HepG2 (cell line): Measurements from ENCODE around the gene FANK1. TPM values are rescaled to one million over a fixed set of nuclear protein-coding genes. Genes with fewer than 3 reads are reported as not detected.

Experiments used
- ATAC-seq: fragments of 200-7000 bp; cut with Tn5 transposase; 3 replicates; pipeline ENCODE4 v1.9.1; 2020; ENCODE audit warnings: mild to moderate bottlenecking, moderate library complexity
- BruUV-seq: library from RNA; stranded (reverse); fragments of 400-500 nt; replicated peaks from 2 replicates; lab custom pipeline; 2021; lab: Mats Ljungman, UMichigan
- CTCF ChIA-PET: fragments of 300-600 bp; formaldehyde crosslinking; extraction: SDS; loops from one replicate; lab custom pipeline; 2021; ENCODE audit warnings: low total read pairs, inconsistent platforms, low intra/inter-chr PET ratio; lab: Yijun Ruan, JAX
- POLR2A ChIA-PET: fragments of 350-600 bp; sonication (Branson Sonifier 250); formaldehyde crosslinking; loops from one replicate; lab custom pipeline; 2020; ENCODE audit warnings: antibody characterized with exemption, inconsistent platforms; lab: Yijun Ruan, JAX
- DNase-seq: peaks from one replicate; pipeline ENCODE4 v3.0.0-alpha.2; 2015; ENCODE audit warnings: low spot score
- FAIRE-seq: peaks from 3 replicates; lab custom pipeline; 2011; peaks lifted over from hg19 to GRCh38; lab: Jason Lieb, UNC
- H2AFZ ChIP-seq: one replicate; pipeline ENCODE4 v1.6.1; 2011; ENCODE audit warnings: low read length, inconsistent platforms
- H3K27ac ChIP-seq: fragments of 300-600 bp; 3 replicates; pipeline ENCODE4 v1.8.0; 2011; ENCODE audit warnings: mixed run types, mild to moderate bottlenecking, mixed read lengths, low read length, inconsistent platforms; ENCODE audit not compliant: insufficient read depth; ENCODE audit errors: extremely low read length
- H3K27me3 ChIP-seq, 2 experiments: fragments of 200-600 bp in 1 of 2; 2 replicates in 1 of 2; 3 replicates in 1 of 2; pipeline versions ENCODE4 v1.6.0 to v1.8.0; 2011; ENCODE audit warnings: low read length in 2 of 2, mild to moderate bottlenecking in 2 of 2, moderate library complexity in 2 of 2, inconsistent platforms in 1 of 2; ENCODE audit not compliant: insufficient read depth in 2 of 2, control insufficient read depth in 1 of 2
- H3K36me3 ChIP-seq, 2 experiments: fragments of 200-600 bp in 1 of 2; replicated peaks in 1 of 2; 2 replicates in 1 of 2; 3 replicates in 1 of 2; pipeline versions ENCODE4 v1.5.1 to v1.8.0; 2011; ENCODE audit warnings: low read length in 2 of 2, inconsistent platforms in 1 of 2; ENCODE audit not compliant: insufficient read depth in 2 of 2, control insufficient read depth in 1 of 2
- H3K4me1 ChIP-seq: 2 replicates; pipeline ENCODE4 v1.5.1; 2012; ENCODE audit warnings: low read length, inconsistent platforms; ENCODE audit not compliant: insufficient read depth
- H3K4me2 ChIP-seq: 2 replicates; pipeline ENCODE4 v1.6.0; 2011; ENCODE audit warnings: low read depth, low read length, inconsistent platforms
- H3K4me3 ChIP-seq, 3 experiments: fragments of 200-600 bp in 1 of 3; sonication (generic), shearing (Covaris generic) in 1 of 3; replicated peaks in 1 of 3; 2 replicates each; pipeline ENCODE4 v1.5.1; 2011 to 2016; ENCODE audit warnings: low read length in 3 of 3, inconsistent platforms in 2 of 3, low read depth in 2 of 3, mild to moderate bottlenecking in 2 of 3, control low read depth in 1 of 3, mixed read lengths in 1 of 3; ENCODE audit not compliant: insufficient read depth in 1 of 3
- H3K79me2 ChIP-seq: one replicate; pipeline ENCODE4 v1.6.1; 2011; ENCODE audit warnings: low read length, inconsistent platforms; ENCODE audit not compliant: insufficient read depth
- H3K9ac ChIP-seq: 2 replicates; pipeline ENCODE4 v1.6.0; 2011; ENCODE audit warnings: mild to moderate bottlenecking, low read depth, low read length, inconsistent platforms; ENCODE audit not compliant: insufficient read depth
- H3K9me3 ChIP-seq: 2 replicates; pipeline ENCODE4 v1.5.1; 2012; ENCODE audit warnings: mild to moderate bottlenecking, low read length
- H4K20me1 ChIP-seq: 2 replicates; pipeline ENCODE4 v1.6.0; 2011; ENCODE audit warnings: inconsistent platforms, mild to moderate bottlenecking, low read length, moderate library complexity; ENCODE audit not compliant: insufficient read depth
- FOSL1 ChIP-seq: sonication (generic); formaldehyde crosslinking; IDR thresholded peaks from 2 replicates; pipeline ENCODE4 v1.9.0; 2021; ENCODE audit warnings: missing genetic modification reagents, borderline replicate concordance
- IKZF1 ChIP-seq: fragments of 450-650 bp; IDR thresholded peaks from 2 replicates; pipeline ENCODE4 v1.7.1; 2016
- KDM4B ChIP-seq: sonication (generic); formaldehyde crosslinking; IDR thresholded peaks from 2 replicates; pipeline ENCODE4 v1.4.0; 2020; ENCODE audit warnings: missing genetic modification reagents
- KDM6A ChIP-seq: IDR thresholded peaks from 2 replicates; pipeline ENCODE4 v1.6.1; 2016; ENCODE audit warnings: low read depth
- NR1H2 ChIP-seq: sonication (generic); formaldehyde crosslinking; IDR thresholded peaks from 2 replicates; pipeline ENCODE4 v1.8.1; 2022; ENCODE audit warnings: low read depth, missing genetic modification reagents, borderline replicate concordance
- RBFOX2 ChIP-seq: fragments of 200-400 bp; formaldehyde crosslinking; IDR thresholded peaks from 2 replicates; pipeline ENCODE4 v1.6.1; 2017; ENCODE audit warnings: low read depth, mild to moderate bottlenecking, low read length
- ZMYM3 ChIP-seq: sonication (generic); formaldehyde crosslinking; IDR thresholded peaks from 2 replicates; pipeline ENCODE4 v1.5.1; 2020; ENCODE audit warnings: mild to moderate bottlenecking, missing genetic modification reagents
- ZNF281 ChIP-seq: sonication (generic); formaldehyde crosslinking; IDR thresholded peaks from 2 replicates; pipeline ENCODE4 v1.4.0; 2020; ENCODE audit warnings: missing genetic modification reagents, borderline replicate concordance
- ZNF484 ChIP-seq: sonication (generic); formaldehyde crosslinking; IDR thresholded peaks from 2 replicates; pipeline ENCODE4 v1.5.1; 2020; ENCODE audit warnings: mild to moderate bottlenecking, low read depth, missing genetic modification reagents, borderline replicate concordance
- ZNF550 ChIP-seq: sonication (generic); formaldehyde crosslinking; IDR thresholded peaks from 2 replicates; pipeline ENCODE4 v1.4.0; 2020; ENCODE audit warnings: mild to moderate bottlenecking, missing genetic modification reagents, borderline replicate concordance
- WGBS: methylation state at CpG from one replicate; pipeline ENCODE4 v1.1.6; 2017; ENCODE audit warnings: low lambda C conversion rate; 5-methylcytosine and 5-hydroxymethylcytosine counted together
- in situ Hi-C: cut with HindIII; loops from 2 replicates; pipeline ENCODE4 v1.10.0; 2017; ENCODE audit warnings: low pct_unique_long_range_greater_than_20kb; ENCODE audit not compliant: extremely low pct_ligation_motif_present
- intact Hi-C: fragments of 100-400 bp; cut with micrococcal nuclease; formaldehyde crosslinking; loops from one replicate; pipeline ENCODE4 v1.10.0; 2022; ENCODE audit not compliant: unreplicated experiment
- polyA plus RNA-seq, 8 experiments: library from polyadenylated mRNA; depleted of rRNA in 3 of 8; stranded (reverse) in 7 of 8; unstranded in 1 of 8; fragments of >200 nt; fragmentation: Illumina TruSeq in 4 of 8; extraction: Trizol in 4 of 8; gene quantifications; 2 replicates each; pipeline versions ENCODE4 v1.2.1 to v1.2.3, GENCODE V29; 2011 to 2016; ENCODE audit warnings: low read depth in 4 of 8, missing spikeins in 1 of 8, mixed read lengths in 1 of 8; ENCODE audit not compliant: insufficient read depth in 1 of 8
- total RNA-seq, 5 experiments: library from RNA; depleted of rRNA; stranded (reverse); fragments of >200 nt; fragmentation: Illumina TruSeq; extraction: Trizol; gene quantifications; 2 replicates each; pipeline ENCODE4 v1.2.3, GENCODE V29; 2016; ENCODE audit warnings: low read depth in 1 of 5
- TF ChIP-seq, protein P1 (sequence below): sonication (generic); formaldehyde crosslinking; IDR thresholded peaks from 2 replicates; pipeline ENCODE4 v1.5.0; 2020; ENCODE audit warnings: missing genetic modification reagents, mild to moderate bottlenecking, borderline replicate concordance
- TF ChIP-seq, protein P2 (sequence below): sonication (generic); formaldehyde crosslinking; IDR thresholded peaks from 2 replicates; pipeline ENCODE4 v1.4.0; 2020; ENCODE audit warnings: missing genetic modification reagents

FANK1 gene
- total and polyA plus RNA-seq, 2 of the 13 experiments (the other 11 are each of a cell fraction or from before 2014, with no cell fraction given): 0.22 TPM; not detected in 1

DNA sequence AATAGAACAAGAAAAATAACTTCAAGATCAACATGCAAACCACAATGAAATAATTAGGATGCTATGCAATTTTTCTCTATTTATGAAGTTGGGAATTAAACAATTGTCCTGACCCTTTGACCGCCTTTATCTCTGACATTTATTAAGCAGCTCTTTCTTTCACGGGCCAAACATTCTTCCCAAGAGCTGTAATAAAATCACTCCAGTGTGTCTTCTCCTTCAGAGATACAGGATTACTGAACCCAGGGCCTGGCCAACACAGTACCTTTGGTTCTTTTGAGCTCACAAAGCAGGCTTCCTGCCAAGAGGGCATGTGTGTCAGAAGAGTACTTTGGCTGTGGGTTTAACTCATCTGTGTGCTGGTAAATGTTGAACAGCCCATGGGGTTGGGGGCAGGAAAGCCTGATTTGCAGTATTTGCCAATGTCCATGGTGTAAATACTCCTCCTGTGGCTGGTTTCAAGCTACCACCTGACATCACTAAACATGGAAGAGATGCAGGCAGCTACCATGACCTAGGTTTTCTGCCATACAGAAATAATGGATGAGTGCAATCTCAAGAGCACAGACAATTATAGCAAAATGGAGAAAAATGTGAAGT lies 121.7 kb downstream of the FANK1 start (continued):
- no peak for TF ChIP-seq ZNF281 (CRISPR knock-in tag)

DNA sequence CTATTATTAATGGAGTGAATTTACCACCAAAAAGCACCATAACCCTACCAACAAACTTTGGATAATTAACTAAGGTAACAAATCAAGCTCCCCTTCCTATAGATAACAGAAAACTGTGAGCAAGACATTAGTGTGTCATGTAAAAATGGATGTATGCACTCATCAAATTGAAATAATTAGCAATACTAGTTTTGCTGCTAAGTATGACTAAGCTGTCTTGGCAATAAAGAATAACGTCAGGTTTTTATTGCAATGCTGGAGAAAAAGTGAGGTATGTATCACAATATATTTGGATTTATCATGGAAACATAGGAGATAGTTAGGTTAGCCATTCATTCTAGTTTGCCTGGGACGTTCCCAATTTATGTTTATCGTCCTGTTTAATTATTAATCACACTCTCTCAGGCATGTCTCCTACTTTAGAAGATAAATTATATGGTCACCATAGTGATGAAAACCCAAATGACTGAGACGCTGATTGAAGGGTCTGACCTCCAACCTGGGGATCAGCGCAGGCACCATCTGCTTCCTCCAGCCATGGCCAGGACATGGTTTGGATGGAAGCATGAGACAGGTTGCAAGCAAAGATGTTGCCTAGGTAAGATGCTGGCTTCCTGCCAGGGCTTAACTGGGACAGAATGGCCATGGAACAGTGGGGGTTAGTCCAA lies 125.6 kb downstream of the FANK1 start:
- ATAC-seq (no peak), DNase-seq (no peak), FAIRE-seq (no peak)
- Histone ChIP-seq H3K4me3 (no peak overlapping the region), H3K9me3 (no peaks in the 10 kb centered on the region), H3K36me3 (no peaks in the 10 kb centered on the region), H3K27me3 (peaks cover 0 to 2% of the 10 kb centered on the region in 2 experiments; a peak in 1 of 5 replicates), H3K4me1 (no peaks in the 10 kb centered on the region), H3K27ac (no peak overlapping the region), H4K20me1 (no peaks in the 10 kb centered on the region), H2AFZ (no peak overlapping the region), H3K9ac (no peak overlapping the region), H3K79me2 (no peaks in the 10 kb centered on the region), H3K4me2 (no peak overlapping the region)
- 4% methylated on average over 5 of the region's 5 CpGs for WGBS
- TF ChIP-seq RBFOX2 (no peak), ZNF550 (no peak), FOSL1 (CRISPR knock-in tag) (no peak), IKZF1 (no peak), ZMYM3 (CRISPR knock-in tag) (no peak), KDM4B (no peak), KDM6A (CRISPR knock-in tag) (no peak), ZNF484 (CRISPR knock-in tag) (no peak), NR1H2 (CRISPR knock-in tag) (no peak)
- TF ChIP-seq, protein P1, sequence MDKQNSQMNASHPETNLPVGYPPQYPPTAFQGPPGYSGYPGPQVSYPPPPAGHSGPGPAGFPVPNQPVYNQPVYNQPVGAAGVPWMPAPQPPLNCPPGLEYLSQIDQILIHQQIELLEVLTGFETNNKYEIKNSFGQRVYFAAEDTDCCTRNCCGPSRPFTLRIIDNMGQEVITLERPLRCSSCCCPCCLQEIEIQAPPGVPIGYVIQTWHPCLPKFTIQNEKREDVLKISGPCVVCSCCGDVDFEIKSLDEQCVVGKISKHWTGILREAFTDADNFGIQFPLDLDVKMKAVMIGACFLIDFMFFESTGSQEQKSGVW (CRISPR knock-in tag): no peak
- TF ChIP-seq, protein P2, sequence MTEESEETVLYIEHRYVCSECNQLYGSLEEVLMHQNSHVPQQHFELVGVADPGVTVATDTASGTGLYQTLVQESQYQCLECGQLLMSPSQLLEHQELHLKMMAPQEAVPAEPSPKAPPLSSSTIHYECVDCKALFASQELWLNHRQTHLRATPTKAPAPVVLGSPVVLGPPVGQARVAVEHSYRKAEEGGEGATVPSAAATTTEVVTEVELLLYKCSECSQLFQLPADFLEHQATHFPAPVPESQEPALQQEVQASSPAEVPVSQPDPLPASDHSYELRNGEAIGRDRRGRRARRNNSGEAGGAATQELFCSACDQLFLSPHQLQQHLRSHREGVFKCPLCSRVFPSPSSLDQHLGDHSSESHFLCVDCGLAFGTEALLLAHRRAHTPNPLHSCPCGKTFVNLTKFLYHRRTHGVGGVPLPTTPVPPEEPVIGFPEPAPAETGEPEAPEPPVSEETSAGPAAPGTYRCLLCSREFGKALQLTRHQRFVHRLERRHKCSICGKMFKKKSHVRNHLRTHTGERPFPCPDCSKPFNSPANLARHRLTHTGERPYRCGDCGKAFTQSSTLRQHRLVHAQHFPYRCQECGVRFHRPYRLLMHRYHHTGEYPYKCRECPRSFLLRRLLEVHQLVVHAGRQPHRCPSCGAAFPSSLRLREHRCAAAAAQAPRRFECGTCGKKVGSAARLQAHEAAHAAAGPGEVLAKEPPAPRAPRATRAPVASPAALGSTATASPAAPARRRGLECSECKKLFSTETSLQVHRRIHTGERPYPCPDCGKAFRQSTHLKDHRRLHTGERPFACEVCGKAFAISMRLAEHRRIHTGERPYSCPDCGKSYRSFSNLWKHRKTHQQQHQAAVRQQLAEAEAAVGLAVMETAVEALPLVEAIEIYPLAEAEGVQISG (CRISPR knock-in tag): no peak
- ChIA-PET POLR2A (no interaction called here), CTCF (no interaction called here)
- intact Hi-C loops (no loop called here), in situ Hi-C loops (no loop called here)
- BruUV-seq: no TSS peak
